K562 (cell line): ENCODE measurements around the gene IP6K2. TPM values are rescaled to one million over a fixed set of nuclear protein-coding genes. Genes with fewer than 3 reads are reported as not detected.
A peak's percentile ranks its signal among the peaks of the same experiment; 100 is the strongest.

Source experiments
- ATAC-seq: fragments of 200-7000 bp; cut with Tn5 transposase; 3 replicates; pipeline ENCODE4 v1.9.1; 2020; ENCODE audit warnings: moderate library complexity
- BruUV-seq: library from RNA; stranded (reverse); fragments of 400-500 nt; replicated peaks from 2 replicates; lab custom pipeline; 2021; lab: Mats Ljungman, UMichigan
- CTCF ChIA-PET: fragments of 300-600 bp; formaldehyde crosslinking; extraction: SDS; loops from one replicate; lab custom pipeline; 2021; ENCODE audit warnings: low intra/inter-chr PET ratio; lab: Yijun Ruan, JAX
- POLR2A ChIA-PET: fragments of 300-600, 350-650 bp; sonication (Branson Sonifier 250); formaldehyde crosslinking; extraction: SDS; loops from one replicate; lab custom pipeline; 2021; ENCODE audit warnings: antibody characterized with exemption, inconsistent platforms; lab: Yijun Ruan, JAX
- DNase-seq, 4 experiments: peaks; one replicate each; pipeline versions ENCODE4 v3.0.0 to v3.0.0-alpha.2; 2011 to 2018; ENCODE audit warnings: low spot score in 3 of 4, mixed read lengths in 3 of 4; ENCODE audit errors: extremely low read depth in 1 of 4
- FAIRE-seq: peaks from 2 replicates; lab custom pipeline; 2011; peaks lifted over from hg19 to GRCh38; lab: Jason Lieb, UNC
- H2AFZ ChIP-seq: 2 replicates; pipeline ENCODE4 v1.6.0; 2011; ENCODE audit warnings: low read depth, low read length, control low read depth, inconsistent platforms
- H3K27ac ChIP-seq: fragments of 200-600 bp; 3 replicates; pipeline ENCODE4 v1.8.0; 2011; ENCODE audit warnings: low read depth, mild to moderate bottlenecking, control low read depth, inconsistent platforms, low read length, moderate library complexity, mixed read lengths; ENCODE audit errors: extremely low read depth
- H3K27me3 ChIP-seq, 2 experiments: fragments of 300-600 bp in 1 of 2; 2 replicates in 1 of 2; 3 replicates in 1 of 2; pipeline versions ENCODE4 v1.6.0 to v1.8.0; 2011; ENCODE audit warnings: inconsistent platforms in 2 of 2, low read length in 2 of 2, mild to moderate bottlenecking in 1 of 2, mixed read lengths in 1 of 2, moderate library complexity in 1 of 2; ENCODE audit not compliant: control insufficient read depth in 2 of 2, insufficient read depth in 2 of 2
- H3K36me3 ChIP-seq: fragments of 300-600 bp; 3 replicates; pipeline ENCODE4 v1.8.0; 2011; ENCODE audit warnings: mild to moderate bottlenecking, low read length, inconsistent platforms; ENCODE audit not compliant: control insufficient read depth, insufficient read depth
- H3K4me1 ChIP-seq, 2 experiments: fragments of 200-600 bp in 1 of 2; replicated peaks in 1 of 2; 2 replicates in 1 of 2; 3 replicates in 1 of 2; pipeline versions ENCODE4 v1.5.1 to v1.8.0; 2011; ENCODE audit warnings: inconsistent platforms in 2 of 2, low read length in 2 of 2, mild to moderate bottlenecking in 1 of 2, mixed read lengths in 1 of 2, moderate library complexity in 1 of 2; ENCODE audit not compliant: control insufficient read depth in 2 of 2, insufficient read depth in 2 of 2
- H3K4me2 ChIP-seq: 2 replicates; pipeline ENCODE4 v1.6.1; 2011; ENCODE audit warnings: low read length, control low read depth, inconsistent platforms, mixed read lengths; ENCODE audit not compliant: insufficient read depth
- H3K4me3 ChIP-seq: fragments of 200-600 bp; sonication (generic), shearing (Covaris generic); 2 replicates; pipeline ENCODE4 v1.5.1; 2016; ENCODE audit warnings: control low read depth, inconsistent platforms
- H3K79me2 ChIP-seq: fragments of 200-600 bp; 3 replicates; pipeline ENCODE4 v1.8.0; 2011; ENCODE audit warnings: low read length, inconsistent platforms; ENCODE audit not compliant: control insufficient read depth, insufficient read depth
- H3K9ac ChIP-seq, 2 experiments: 2 replicates each; pipeline versions ENCODE4 v1.6.0 to v1.6.1; 2011; ENCODE audit warnings: low read depth in 2 of 2, low read length in 2 of 2, control low read depth in 1 of 2, inconsistent platforms in 1 of 2, mild to moderate bottlenecking in 1 of 2, mixed read lengths in 1 of 2; ENCODE audit not compliant: insufficient read depth in 1 of 2
- H3K9me1 ChIP-seq: one replicate; pipeline ENCODE4 v1.6.0; 2011; ENCODE audit warnings: inconsistent platforms, mild to moderate bottlenecking, low read length, moderate library complexity; ENCODE audit not compliant: control insufficient read depth, insufficient read depth
- H3K9me3 ChIP-seq: replicated peaks from 2 replicates; pipeline ENCODE4 v1.5.1; 2011; ENCODE audit warnings: low read depth, low read length, inconsistent platforms; ENCODE audit not compliant: control insufficient read depth, insufficient read depth
- H4K20me1 ChIP-seq: replicated peaks from 2 replicates; pipeline ENCODE4 v1.6.1; 2011; ENCODE audit warnings: low read length, inconsistent platforms, mixed read lengths; ENCODE audit not compliant: control insufficient read depth, insufficient read depth
- EGR1 ChIP-seq: fragments of 450-650 bp; conservative IDR thresholded peaks from 2 replicates; pipeline ENCODE4 v1.6.1; 2017; ENCODE audit warnings: mild to moderate bottlenecking
- EWSR1 ChIP-seq: fragments of 450-650 bp; IDR thresholded peaks from 2 replicates; pipeline ENCODE4 v1.6.1; 2018; ENCODE audit warnings: borderline replicate concordance, mild to moderate bottlenecking, low read depth, moderate library complexity; ENCODE audit not compliant: partially characterized antibody
- TCF7 ChIP-seq: sonication (generic); IDR thresholded peaks from 2 replicates; pipeline ENCODE4 v1.6.1; 2016; ENCODE audit warnings: antibody characterized with exemption, borderline replicate concordance
- ZFP30 ChIP-seq: fragments of 250-450 bp; sonication (Bioruptor Pico); IDR thresholded peaks from 2 replicates; pipeline ENCODE4 v1.8.0; 2022; ENCODE audit warnings: moderate library complexity, mild to moderate bottlenecking, inconsistent platforms, borderline replicate concordance
- WGBS: fragments of 100-300 bp; shearing (Covaris generic); methylation state at CpG from one replicate; pipeline ENCODE4 v1.1.6; 2016; ENCODE audit warnings: low coverage, mixed read lengths; ENCODE audit not compliant: insufficient coverage; ENCODE audit errors: missing lambda C conversion rate; 5-methylcytosine and 5-hydroxymethylcytosine counted together
- in situ Hi-C: fragments of 300-500 bp; cut with MboI; formaldehyde crosslinking; loops from 4 replicates; pipeline ENCODE4 v1.15.0; 2018; ENCODE audit warnings: inconsistent platforms, mixed read lengths
- intact Hi-C: fragments of 100-400 bp; cut with micrococcal nuclease; formaldehyde crosslinking; loops from 2 replicates; pipeline ENCODE4 v1.14.2; 2022
- polyA plus RNA-seq, 8 experiments: library from polyadenylated mRNA; depleted of rRNA in 4 of 8; stranded (reverse) in 5 of 8; unstranded in 3 of 8; fragments of >200 nt; fragmentation: Nextera tagmentation in 2 of 8; fragmentation: Illumina TruSeq in 1 of 8; extraction: Ambion mirVana in 2 of 8; extraction: Trizol in 1 of 8; gene quantifications; 2 replicates each; pipeline versions ENCODE4 v1.2.1 to v1.2.3, GENCODE V29; 2011 to 2014; ENCODE audit warnings: inconsistent platforms in 1 of 8, missing spikeins in 1 of 8
- total RNA-seq, 7 experiments: library from RNA; depleted of rRNA in 6 of 7; stranded (reverse); fragments of >200 nt in 6 of 7; fragmentation: Illumina TruSeq in 2 of 7; extraction: Trizol in 2 of 7; gene quantifications; 2 replicates each; pipeline versions ENCODE4 v1.2.1 to v1.2.3, GENCODE V29; 2011 to 2021; ENCODE audit warnings: low replicate concordance in 1 of 7

The IP6K2 gene
- total and polyA plus RNA-seq, 9 of the 15 experiments (the other 6 are each of a cell fraction or from before 2014, with no cell fraction given), result 19.6 to 78.1 (median 48.0) TPM

GRCh38 chr3:48696156-48696555 lies 20.9 kb downstream of the IP6K2 start (continued):
- TF ChIP-seq ZFP30 (CRISPR knock-in tag), result no peak
- TF ChIP-seq EWSR1, result no peak

- 0 out of 5 replicates have a peak, but pooled peaks cover 0 to 4% of the 10 kb centered on the region in 2 experiments for H3K4me1 ChIP-seq
- peaks cover 75% of the 10 kb centered on the region for H3K36me3 ChIP-seq
- FAIRE-seq, result no peak
- WGBS, result 89% methylated on average over 7 of the region's 9 CpGs
- ChIA-PET POLR2A (interaction anchor here (1.1 to 1.7 kb wide), 3 partner anchors 11 to 40 kb away, joined by 3 to 8 read pairs (median 3); no protein-coding TSS in a partner anchor), CTCF (no interaction called here)
- in situ Hi-C loops, result no loop called here
- H3K79me2 ChIP-seq, result peaks cover 48% of the 10 kb centered on the region
- no peaks in the 10 kb centered on the region for H3K27me3 ChIP-seq
- no peak overlapping the region for H3K27ac ChIP-seq
- H4K20me1 ChIP-seq, result no peaks in the 10 kb centered on the region; the same call in 1 of the 2 replicates
- no peak overlapping the region for H3K9ac ChIP-seq
- H3K4me3 ChIP-seq, result no peak overlapping the region
- H3K9me3 ChIP-seq, result no peaks in the 10 kb centered on the region
- TF ChIP-seq EGR1, result peak; percentile 36
- TF ChIP-seq TCF7, result no peak
- TF ChIP-seq, all 486 proteins: peak for 1
- DNase-seq (peak in 2 of 4 experiments; percentile 25 to 27), ATAC-seq (0 out of 3 replicates have a peak, but pooled peaks have one; percentile 17)
- Histone ChIP-seq H3K4me2 (no peak overlapping the region), H2AFZ (no peak overlapping the region), H3K9me1 (no peaks in the 10 kb centered on the region)
- BruUV-seq, result no TSS peak
- intact Hi-C loops, result no loop called here
These were observed 21.6 kb downstream of the IP6K2 start for GRCh38 chr3:48695393-48695753.
